MCF 10A (cell line): ENCODE results near the gene ORAI2. TPM values are rescaled to one million over a fixed set of nuclear protein-coding genes. Genes with fewer than 3 reads are reported as not detected.

Experiments used
- BruUV-seq: library from RNA; stranded (reverse); fragments of 400-500 nt; replicated peaks from 2 replicates; lab custom pipeline; 2021; lab: Mats Ljungman, UMichigan
- CTCF ChIA-PET: fragments of 300-600 bp; sonication (Branson Sonifier 250); formaldehyde crosslinking; extraction: SDS; loops from one replicate; lab custom pipeline; 2021; ENCODE audit warnings: antibody characterized with exemption, inconsistent platforms; lab: Yijun Ruan, JAX
- POLR2A ChIA-PET: fragments of 300-600, 350-650 bp; sonication (Branson Sonifier 250); formaldehyde crosslinking; extraction: SDS; loops from one replicate; lab custom pipeline; 2020; ENCODE audit warnings: antibody characterized with exemption, inconsistent platforms; lab: Yijun Ruan, JAX
- DNase-seq: peaks from one replicate; pipeline ENCODE4 v3.0.0-alpha.2; 2018; ENCODE audit not compliant: unreplicated experiment
- H3K27ac Mint-ChIP-seq: one replicate; pipeline ENCODE4 v1.8.0; 2022; ENCODE audit warnings: mild to moderate bottlenecking, low read depth, mixed read lengths; ENCODE audit not compliant: unreplicated experiment
- H3K27me3 Mint-ChIP-seq: one replicate; pipeline ENCODE4 v1.8.0; 2022; ENCODE audit warnings: mixed read lengths; ENCODE audit not compliant: insufficient read depth, unreplicated experiment
- H3K36me3 Mint-ChIP-seq: one replicate; pipeline ENCODE4 v1.8.0; 2022; ENCODE audit warnings: mild to moderate bottlenecking, moderate library complexity, mixed read lengths; ENCODE audit not compliant: insufficient read depth, unreplicated experiment
- H3K4me1 Mint-ChIP-seq: one replicate; pipeline ENCODE4 v1.8.0; 2022; ENCODE audit warnings: mixed read lengths; ENCODE audit not compliant: insufficient read depth, unreplicated experiment
- H3K4me3 Mint-ChIP-seq: one replicate; pipeline ENCODE4 v1.8.0; 2022; ENCODE audit warnings: mild to moderate bottlenecking, moderate library complexity, mixed read lengths; ENCODE audit not compliant: unreplicated experiment
- H3K9me3 Mint-ChIP-seq: one replicate; pipeline ENCODE4 v1.8.0; 2022; ENCODE audit warnings: mixed read lengths; ENCODE audit not compliant: unreplicated experiment
- intact Hi-C: fragments of 100-400 bp; cut with micrococcal nuclease; formaldehyde crosslinking; loops from 2 replicates; pipeline ENCODE4 v1.14.1; 2022
- total RNA-seq: library from RNA; stranded (reverse); gene quantifications from 2 replicates; pipeline ENCODE4 v1.2.3, GENCODE V29; 2022
- TF ChIP-seq, protein P1 (sequence below): fragments of 200-600 bp; IDR thresholded peaks from one replicate; pipeline ENCODE4 v1.8.0; 2022; ENCODE audit warnings: antibody characterized with exemption, mild to moderate bottlenecking; ENCODE audit not compliant: unreplicated experiment

Gene ORAI2
- total RNA-seq, 1 experiment from 2014 or later = 9.1 TPM

DNA sequence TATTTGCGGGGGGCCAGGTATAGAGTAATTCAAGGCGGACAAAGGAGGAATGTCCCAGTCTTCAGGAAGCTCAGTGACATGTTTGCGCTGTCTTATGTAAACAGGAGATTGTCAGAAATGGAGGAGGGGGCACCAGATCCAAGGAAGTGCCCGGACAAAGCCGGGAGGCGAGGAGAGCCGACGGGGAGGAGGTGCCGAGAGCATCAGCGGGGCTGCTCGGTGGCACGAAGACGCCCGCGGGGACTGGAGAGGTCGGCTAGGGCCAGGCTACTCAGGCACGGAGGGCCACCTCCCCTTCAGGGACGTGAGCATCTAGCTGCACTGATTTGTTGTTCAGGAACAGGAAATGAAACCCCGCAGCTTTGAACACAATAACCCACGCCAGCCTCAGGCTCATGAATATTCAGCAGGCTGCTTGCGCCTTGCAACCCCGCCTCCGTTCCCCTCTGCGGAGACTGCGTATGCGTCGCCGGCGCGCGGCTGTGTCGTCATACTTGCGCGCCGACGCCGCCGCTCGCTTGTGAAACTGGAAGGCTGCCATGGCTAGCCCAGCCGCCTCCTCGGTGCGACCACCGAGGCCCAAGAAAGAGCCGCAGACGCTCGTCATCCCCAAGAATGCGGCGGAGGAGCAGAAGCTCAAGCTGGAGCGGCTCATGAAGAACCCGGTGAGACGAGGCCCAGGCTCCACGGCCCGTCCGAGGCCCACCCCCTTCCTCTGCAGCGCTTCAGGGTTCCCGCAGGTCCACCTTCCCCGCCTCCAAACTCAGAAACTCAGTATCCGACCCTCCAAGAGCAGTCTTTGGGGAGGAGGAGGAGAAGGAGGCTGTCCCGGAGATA is 37.3 kb upstream of the ORAI2 start, which contains the start of gene PRKRIP1:
Gene PRKRIP1, plus strand, starts transcription at position 491 of the 837 bp plus-strand sequence. Its CDS starts 49 bp downstream, at position 540.
- POLR2A ChIA-PET = interaction anchor here (0.7 to 1.6 kb wide), 12 partner anchors 10 to 113 kb away, joined by 3 to 10 read pairs (median 4); no protein-coding TSS in a partner anchor
- no TSS peak for BruUV-seq
- H3K27me3 Mint-ChIP-seq = no peaks in the 10 kb centered on the region
- CTCF ChIA-PET = interaction anchor here (0.6 to 2.6 kb wide), 4 partner anchors 10 to 861 kb away, joined by 3 to 13 read pairs (median 6); no protein-coding TSS in a partner anchor
- peak within 1 kb of the TSS; percentile 98 for H3K4me3 Mint-ChIP-seq
- H3K4me1 Mint-ChIP-seq = peaks cover 9% of the 10 kb centered on the region
- TF ChIP-seq, protein P1, sequence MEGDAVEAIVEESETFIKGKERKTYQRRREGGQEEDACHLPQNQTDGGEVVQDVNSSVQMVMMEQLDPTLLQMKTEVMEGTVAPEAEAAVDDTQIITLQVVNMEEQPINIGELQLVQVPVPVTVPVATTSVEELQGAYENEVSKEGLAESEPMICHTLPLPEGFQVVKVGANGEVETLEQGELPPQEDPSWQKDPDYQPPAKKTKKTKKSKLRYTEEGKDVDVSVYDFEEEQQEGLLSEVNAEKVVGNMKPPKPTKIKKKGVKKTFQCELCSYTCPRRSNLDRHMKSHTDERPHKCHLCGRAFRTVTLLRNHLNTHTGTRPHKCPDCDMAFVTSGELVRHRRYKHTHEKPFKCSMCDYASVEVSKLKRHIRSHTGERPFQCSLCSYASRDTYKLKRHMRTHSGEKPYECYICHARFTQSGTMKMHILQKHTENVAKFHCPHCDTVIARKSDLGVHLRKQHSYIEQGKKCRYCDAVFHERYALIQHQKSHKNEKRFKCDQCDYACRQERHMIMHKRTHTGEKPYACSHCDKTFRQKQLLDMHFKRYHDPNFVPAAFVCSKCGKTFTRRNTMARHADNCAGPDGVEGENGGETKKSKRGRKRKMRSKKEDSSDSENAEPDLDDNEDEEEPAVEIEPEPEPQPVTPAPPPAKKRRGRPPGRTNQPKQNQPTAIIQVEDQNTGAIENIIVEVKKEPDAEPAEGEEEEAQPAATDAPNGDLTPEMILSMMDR = no peak
- intact Hi-C loops = no loop called here
- peak within 1 kb of the TSS; percentile 98 for H3K27ac Mint-ChIP-seq
- no peaks in the 10 kb centered on the region for H3K9me3 Mint-ChIP-seq
- H3K36me3 Mint-ChIP-seq = peaks cover 51% of the 10 kb centered on the region
- DNase-seq = peak; percentile 90

DNA sequence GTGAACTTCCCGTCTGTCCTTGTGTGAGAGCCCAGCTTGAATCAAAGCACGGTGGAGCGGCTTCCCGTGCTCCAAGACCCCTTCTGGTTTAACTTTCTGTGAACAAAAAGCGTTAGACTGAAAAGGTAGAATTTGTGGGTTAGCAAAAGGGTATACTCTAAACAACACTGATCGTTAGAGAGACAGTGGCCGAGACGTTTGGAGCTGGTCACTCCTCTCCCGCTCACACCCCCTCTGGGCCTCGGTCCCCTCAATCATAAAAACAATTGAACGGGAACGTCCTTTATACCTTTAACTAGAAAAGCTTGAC is 36.7 kb upstream of the ORAI2 start:
- intact Hi-C loops = no loop called here
- Mint-ChIP-seq H3K9me3 (no peaks in the 10 kb centered on the region), H3K27me3 (no peaks in the 10 kb centered on the region), H3K36me3 (peaks cover 57% of the 10 kb centered on the region), H3K27ac (peak overlapping the region; percentile 98), H3K4me3 (peak overlapping the region; percentile 98), H3K4me1 (peaks cover 9% of the 10 kb centered on the region)
- TF ChIP-seq, protein P1 = no peak
- BruUV-seq = TSS peak; percentile 39
- ChIA-PET CTCF (interaction anchor here (0.5 to 2.6 kb wide), 2 partner anchors 66 to 118 kb away, joined by 4 to 13 read pairs; no protein-coding TSS in a partner anchor), POLR2A (interaction anchor here (0.8 to 1.6 kb wide), 8 partner anchors 10 to 114 kb away, joined by 3 to 10 read pairs (median 4); no protein-coding TSS in a partner anchor)
- peak; percentile 4 for DNase-seq

DNA sequence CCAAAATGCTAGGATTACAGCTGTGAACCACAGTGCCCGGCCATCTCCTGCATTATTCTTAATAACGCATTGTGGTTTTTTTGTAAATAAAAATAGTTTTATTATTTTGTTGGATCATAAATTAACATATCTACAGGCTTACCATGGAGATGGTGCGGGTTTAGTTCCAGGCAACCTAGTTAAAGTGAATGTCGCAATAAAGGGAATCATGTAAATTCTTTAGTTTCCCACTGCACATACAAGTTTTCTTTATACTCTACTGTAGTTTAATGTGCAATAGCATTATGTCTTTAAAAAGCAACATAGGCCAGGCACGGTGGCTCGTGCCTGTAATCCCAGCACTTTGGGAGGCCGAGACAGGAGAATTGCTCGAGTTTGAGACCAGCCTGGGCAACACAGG is 34.8 kb upstream of the ORAI2 start:
- no peak overlapping the region for H3K4me3 Mint-ChIP-seq

More for the DNA sequence above, 34.8 kb upstream of the ORAI2 start:
- POLR2A ChIA-PET = interaction anchor here (0.7 kb wide), 1 partner anchor 57 kb away, joined by 3 read pairs; no protein-coding TSS in a partner anchor
- peaks cover 9% of the 10 kb centered on the region for H3K4me1 Mint-ChIP-seq
- DNase-seq = no peak
- TF ChIP-seq, protein P1 = no peak
- H3K36me3 Mint-ChIP-seq = peaks cover 75% of the 10 kb centered on the region
- H3K27me3 Mint-ChIP-seq = no peaks in the 10 kb centered on the region
- BruUV-seq = no TSS peak
- CTCF ChIA-PET = interaction anchor here (0.5 to 0.7 kb wide), 2 partner anchors 66 to 227 kb away, joined by 3 to 4 read pairs; no protein-coding TSS in a partner anchor
- no peak overlapping the region for H3K27ac Mint-ChIP-seq
- no peaks in the 10 kb centered on the region for H3K9me3 Mint-ChIP-seq
- intact Hi-C loops = no loop called here
